Loucy (cell line): ENCODE results near the gene CTSG.

Experiments used
- H2AFZ ChIP-seq: fragments of 200-600 bp; sonication (generic); 2 replicates; pipeline ENCODE4 v1.6.0; 2016; ENCODE audit warnings: antibody characterized with exemption, mild to moderate bottlenecking, low read length, moderate library complexity
- H3F3A ChIP-seq: fragments of 200-600 bp; 2 replicates; pipeline ENCODE4 v1.6.0; 2016; ENCODE audit warnings: antibody characterized with exemption, low read depth, mild to moderate bottlenecking
- H3K27me3 ChIP-seq: fragments of 200-600 bp; sonication (generic); 2 replicates; pipeline ENCODE4 v1.6.1; 2014; ENCODE audit warnings: low read length, mild to moderate bottlenecking; ENCODE audit not compliant: insufficient read depth, poor library complexity, severe bottlenecking
- H3K36me3 ChIP-seq: fragments of 200-600 bp; sonication (generic); 2 replicates; pipeline ENCODE4 v1.6.1; 2016; ENCODE audit warnings: low read length; ENCODE audit not compliant: insufficient read depth
- H3K4me1 ChIP-seq: fragments of 200-600 bp; sonication (generic); 2 replicates; pipeline ENCODE4 v1.5.1; 2014; ENCODE audit warnings: low read length, mild to moderate bottlenecking; ENCODE audit not compliant: insufficient read depth, poor library complexity, severe bottlenecking
- H3K4me2 ChIP-seq: fragments of 200-600 bp; sonication (generic); 2 replicates; pipeline ENCODE4 v1.6.0; 2014; ENCODE audit warnings: antibody characterized with exemption, low read length, low read depth, mild to moderate bottlenecking; ENCODE audit not compliant: poor library complexity, severe bottlenecking
- H3K4me3 ChIP-seq: fragments of 200-600 bp; sonication (generic); 2 replicates; pipeline ENCODE4 v1.5.1; 2014; ENCODE audit warnings: low read length, mild to moderate bottlenecking, mixed read lengths; ENCODE audit not compliant: poor library complexity, severe bottlenecking
- H3K79me2 ChIP-seq: fragments of 200-600 bp; sonication (generic); 2 replicates; pipeline ENCODE4 v1.6.1; 2014; ENCODE audit warnings: low read length; ENCODE audit not compliant: insufficient read depth
- H3K9ac ChIP-seq: fragments of 200-600 bp; sonication (generic); 2 replicates; pipeline ENCODE4 v1.6.0; 2014; ENCODE audit warnings: mild to moderate bottlenecking, low read depth, low read length, moderate library complexity; ENCODE audit not compliant: poor library complexity, severe bottlenecking
- H3K9me2 ChIP-seq: fragments of 200-600 bp; sonication (generic); replicated peaks from 2 replicates; pipeline ENCODE4 v1.6.1; 2016; ENCODE audit warnings: low read depth, low read length, mixed read lengths
- H3K9me3 ChIP-seq: fragments of 200-600 bp; sonication (generic); 2 replicates; pipeline ENCODE4 v1.6.1; 2014; ENCODE audit warnings: mild to moderate bottlenecking, antibody characterized with exemption, low read length, low read depth; ENCODE audit not compliant: insufficient read depth
- H4K20me1 ChIP-seq: fragments of 200-600 bp; sonication (generic); 2 replicates; pipeline ENCODE4 v1.6.0; 2014; ENCODE audit warnings: antibody characterized with exemption, low read length, mild to moderate bottlenecking; ENCODE audit not compliant: insufficient read depth, poor library complexity, severe bottlenecking
- EZH2phosphoT487 ChIP-seq: fragments of 200-600 bp; IDR thresholded peaks from 2 replicates; pipeline ENCODE4 v1.6.1; 2018; ENCODE audit warnings: antibody characterized with exemption, mild to moderate bottlenecking, moderate library complexity, borderline replicate concordance
- TF ChIP-seq, protein P1 (sequence below): fragments of 200-600 bp; sonication (generic); conservative IDR thresholded peaks from 2 replicates; pipeline ENCODE4 v1.5.1; 2014; ENCODE audit warnings: mild to moderate bottlenecking, antibody characterized with exemption, low read length

Gene CTSG, protein sequence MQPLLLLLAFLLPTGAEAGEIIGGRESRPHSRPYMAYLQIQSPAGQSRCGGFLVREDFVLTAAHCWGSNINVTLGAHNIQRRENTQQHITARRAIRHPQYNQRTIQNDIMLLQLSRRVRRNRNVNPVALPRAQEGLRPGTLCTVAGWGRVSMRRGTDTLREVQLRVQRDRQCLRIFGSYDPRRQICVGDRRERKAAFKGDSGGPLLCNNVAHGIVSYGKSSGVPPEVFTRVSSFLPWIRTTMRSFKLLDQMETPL

GRCh38 chr14:24576182-24576581 lies at the start of gene CTSG:
TSS of gene CTSG (minus strand) at chr14:24576250. CDS start at chr14:24576223, 27 bp downstream.
- Histone ChIP-seq H2AFZ (0 out of 2 replicates have a peak within 1 kb of the TSS, but pooled peaks have one; percentile 36), H4K20me1 (peaks cover 6% of the 10 kb centered on the region), H3K9me2 (no peaks in the 10 kb centered on the region), H3K9ac (peak within 1 kb of the TSS; percentile 91), H3K36me3 (no peaks in the 10 kb centered on the region), H3K4me1 (peaks cover 65% of the 10 kb centered on the region), H3K4me3 (peak within 1 kb of the TSS; percentile 84), H3K79me2 (peaks cover 36% of the 10 kb centered on the region), H3K9me3 (no peaks in the 10 kb centered on the region), H3K27me3 (no peaks in the 10 kb centered on the region), H3F3A (peaks cover 9% of the 10 kb centered on the region; the same call in 1 of the 2 replicates), H3K4me2 (peak within 1 kb of the TSS; percentile 93)
- TF ChIP-seq, protein P1, sequence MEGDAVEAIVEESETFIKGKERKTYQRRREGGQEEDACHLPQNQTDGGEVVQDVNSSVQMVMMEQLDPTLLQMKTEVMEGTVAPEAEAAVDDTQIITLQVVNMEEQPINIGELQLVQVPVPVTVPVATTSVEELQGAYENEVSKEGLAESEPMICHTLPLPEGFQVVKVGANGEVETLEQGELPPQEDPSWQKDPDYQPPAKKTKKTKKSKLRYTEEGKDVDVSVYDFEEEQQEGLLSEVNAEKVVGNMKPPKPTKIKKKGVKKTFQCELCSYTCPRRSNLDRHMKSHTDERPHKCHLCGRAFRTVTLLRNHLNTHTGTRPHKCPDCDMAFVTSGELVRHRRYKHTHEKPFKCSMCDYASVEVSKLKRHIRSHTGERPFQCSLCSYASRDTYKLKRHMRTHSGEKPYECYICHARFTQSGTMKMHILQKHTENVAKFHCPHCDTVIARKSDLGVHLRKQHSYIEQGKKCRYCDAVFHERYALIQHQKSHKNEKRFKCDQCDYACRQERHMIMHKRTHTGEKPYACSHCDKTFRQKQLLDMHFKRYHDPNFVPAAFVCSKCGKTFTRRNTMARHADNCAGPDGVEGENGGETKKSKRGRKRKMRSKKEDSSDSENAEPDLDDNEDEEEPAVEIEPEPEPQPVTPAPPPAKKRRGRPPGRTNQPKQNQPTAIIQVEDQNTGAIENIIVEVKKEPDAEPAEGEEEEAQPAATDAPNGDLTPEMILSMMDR = no peak
- no peak for TF ChIP-seq EZH2phosphoT487

DNA sequence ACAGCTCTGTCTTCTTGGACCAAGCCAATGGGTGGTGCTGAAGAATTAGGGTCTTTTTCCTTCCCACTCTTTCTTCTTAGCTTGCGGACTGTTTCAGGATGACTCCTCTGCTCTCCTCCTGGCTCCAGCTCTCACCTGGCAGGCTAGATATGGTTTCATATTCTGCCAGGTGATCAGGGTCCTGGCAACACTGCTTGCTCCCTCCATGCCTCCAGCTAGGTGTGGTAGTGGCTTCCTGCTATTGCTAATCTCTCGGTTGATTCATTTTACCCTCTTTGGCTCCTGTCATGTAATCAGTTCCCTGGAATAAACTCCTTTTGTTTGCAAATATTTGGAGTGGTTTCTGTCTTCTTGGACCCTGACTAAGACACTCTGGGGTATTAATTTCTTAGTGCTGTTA lies 37.7 kb upstream of the CTSG start:
- TF ChIP-seq, protein P1 = no peak
- no peak for TF ChIP-seq EZH2phosphoT487
- Histone ChIP-seq H3K4me3 (no peak overlapping the region), H3F3A (no peaks in the 10 kb centered on the region), H3K4me2 (no peak overlapping the region), H3K4me1 (peaks cover 20% of the 10 kb centered on the region), H4K20me1 (no peaks in the 10 kb centered on the region), H3K79me2 (no peaks in the 10 kb centered on the region), H3K36me3 (no peaks in the 10 kb centered on the region), H3K27me3 (no peaks in the 10 kb centered on the region), H2AFZ (no peak overlapping the region), H3K9ac (no peak overlapping the region), H3K9me3 (no peaks in the 10 kb centered on the region), H3K9me2 (no peaks in the 10 kb centered on the region)

- Histone ChIP-seq H3K9ac (no peak overlapping the region), H3K4me3 (no peak overlapping the region), H3K4me2 (no peak overlapping the region), H3K9me3 (no peaks in the 10 kb centered on the region), H3K9me2 (no peaks in the 10 kb centered on the region), H3K79me2 (no peaks in the 10 kb centered on the region), H3K36me3 (no peaks in the 10 kb centered on the region), H3F3A (no peaks in the 10 kb centered on the region), H2AFZ (no peak overlapping the region), H3K27me3 (no peaks in the 10 kb centered on the region), H4K20me1 (no peaks in the 10 kb centered on the region), H3K4me1 (peaks cover 25% of the 10 kb centered on the region)
- TF ChIP-seq, protein P1 = no peak
- TF ChIP-seq EZH2phosphoT487 = no peak
Observed at GRCh38 chr14:24613241-24613640, 37.2 kb upstream of the CTSG start.
